ENCODE data around the gene AREL1.

GRCh38 chr14:74669256-74669655 lies 43.6 kb downstream of the AREL1 start:
- no peak for TF ChIP-seq EP300 (IDR thresholded peaks at IDR 0.05)
- TF ChIP-seq CTCF (IDR thresholded peaks at IDR 0.05) = no peak

Data from ovary (tissue), 3 donors.